Midbrain (tissue), 1 donor: Measurements from ENCODE around the gene ABL1.
"Not testable (repeated sequence)": the region's sequence is repeated elsewhere in the genome, so short reads cannot be mapped to it uniquely, and the experiment has no call there.

ENCODE experiments used
- DNase-seq: peaks from one replicate; lab custom pipeline; 2025; lab: John Stamatoyannopoulos, UW

ABL1 gene

GRCh38 chr9:130825351-130825651 lies 9.8 kb upstream of the ABL1 start:
- no peak for DNase-seq

GRCh38 chr9:130825809-130826208 lies 9.2 kb upstream of the ABL1 start:
- no peak for DNase-seq

GRCh38 chr9:130829762-130830161 lies 5.3 kb upstream of the ABL1 start:
- no peak for DNase-seq

GRCh38 chr9:130830231-130830760 lies 4.8 kb upstream of the ABL1 start:
- no peak for DNase-seq

GRCh38 chr9:130831077-130831476 lies 4.0 kb upstream of the ABL1 start:
- no peak for DNase-seq

- no peak for DNase-seq
These were observed 1.7 kb upstream of the ABL1 start for GRCh38 chr9:130833031-130833990.

GRCh38 chr9:130835441-130836298 lies 616 bp downstream of the ABL1 start:
- peak; percentile 56 for DNase-seq

GRCh38 chr9:130837002-130837511 lies 2.0 kb downstream of the ABL1 start:
- peak; percentile 75 for DNase-seq

- no peak for DNase-seq
These were observed 2.6 kb downstream of the ABL1 start for GRCh38 chr9:130837643-130838042.

GRCh38 chr9:130839132-130840111 lies 4.4 kb downstream of the ABL1 start:
- no peak for DNase-seq

- no peak for DNase-seq
These were observed 7.5 kb downstream of the ABL1 start for GRCh38 chr9:130842545-130842944.

GRCh38 chr9:130843049-130843908 lies 8.2 kb downstream of the ABL1 start:
- no peak for DNase-seq

GRCh38 chr9:130844044-130844451 lies 9.0 kb downstream of the ABL1 start:
- no peak for DNase-seq

- DNase-seq, result no peak
These were observed 10.2 kb downstream of the ABL1 start for GRCh38 chr9:130845254-130845653.

- peak; percentile 34 for DNase-seq
These were observed 10.9 kb downstream of the ABL1 start for GRCh38 chr9:130845901-130846481.

GRCh38 chr9:130846487-130847305 lies 11.6 kb downstream of the ABL1 start:
- DNase-seq, result peak; percentile 50

- DNase-seq, result no peak
These were observed 12.5 kb downstream of the ABL1 start for GRCh38 chr9:130847306-130848217.

GRCh38 chr9:130848514-130848913 lies 13.5 kb downstream of the ABL1 start:
- DNase-seq, result not testable (repeated sequence)
